ENCODE data around the gene AFF3. TPM values are rescaled to one million over a fixed set of nuclear protein-coding genes. Genes with fewer than 3 reads are reported as not detected.

Gene AFF3
- total and polyA plus RNA-seq, 10 donors: 6.0 to 92.2 (median 64.0) TPM

DNA sequence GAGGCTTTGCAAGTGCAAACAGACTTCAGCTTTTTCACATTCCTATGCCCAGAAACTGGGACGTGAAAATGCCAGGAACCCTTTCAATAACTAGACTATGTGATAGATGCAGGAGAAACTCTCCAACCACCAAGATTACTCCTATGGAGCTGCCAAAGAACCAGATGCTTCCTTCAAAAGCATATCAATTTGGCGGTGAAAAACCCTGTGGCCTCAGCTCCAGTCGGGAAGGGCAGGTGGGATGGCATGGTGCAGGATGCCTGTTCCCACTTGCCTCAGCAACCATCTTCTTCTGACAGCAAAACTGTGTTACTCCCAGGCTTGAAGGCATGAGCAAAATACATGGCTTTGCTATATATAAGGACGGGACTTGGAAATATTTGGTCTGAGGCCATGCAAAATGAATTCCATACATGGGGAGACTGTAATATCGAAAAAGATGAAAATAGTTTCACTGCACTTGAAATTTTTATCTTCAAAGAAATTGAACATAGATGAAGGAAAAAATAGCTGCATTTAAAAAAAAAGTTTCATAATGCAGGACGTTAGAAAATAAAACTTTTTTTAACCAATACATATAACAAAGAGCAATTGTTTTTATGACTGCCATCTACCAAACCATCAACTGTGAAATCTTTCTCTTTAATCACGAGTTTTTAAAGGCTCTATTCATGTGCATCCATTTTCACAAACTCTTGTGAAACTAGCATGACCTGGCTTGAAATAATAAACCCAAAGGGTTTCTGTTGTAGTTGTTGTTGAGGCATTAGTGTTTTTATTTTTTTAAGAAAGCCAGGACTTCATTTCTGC is 99.1 kb downstream of the AFF3 start:
- no peaks in the 10 kb centered on the region for H3K27me3 ChIP-seq (replicated peaks in 1 of 7)
- peaks cover 0 to 14% (median 0%) of the 10 kb centered on the region in 6 donors for H3K4me1 ChIP-seq
- no peaks in the 10 kb centered on the region for H3K36me3 ChIP-seq
- intact Hi-C loops (cut with DNase I; ENCODE audit: low total_unique reads): no loop called here
- H3K9me3 ChIP-seq: no peaks in the 10 kb centered on the region
- 79 to 88% (median 83%) methylated on average over 7 of the region's 7 CpGs for WGBS, 5 donors
- DNase-seq: no peak
- TF ChIP-seq POLR2A (IDR thresholded peaks at IDR 0.05): no peak
- TF ChIP-seq, protein P1, sequence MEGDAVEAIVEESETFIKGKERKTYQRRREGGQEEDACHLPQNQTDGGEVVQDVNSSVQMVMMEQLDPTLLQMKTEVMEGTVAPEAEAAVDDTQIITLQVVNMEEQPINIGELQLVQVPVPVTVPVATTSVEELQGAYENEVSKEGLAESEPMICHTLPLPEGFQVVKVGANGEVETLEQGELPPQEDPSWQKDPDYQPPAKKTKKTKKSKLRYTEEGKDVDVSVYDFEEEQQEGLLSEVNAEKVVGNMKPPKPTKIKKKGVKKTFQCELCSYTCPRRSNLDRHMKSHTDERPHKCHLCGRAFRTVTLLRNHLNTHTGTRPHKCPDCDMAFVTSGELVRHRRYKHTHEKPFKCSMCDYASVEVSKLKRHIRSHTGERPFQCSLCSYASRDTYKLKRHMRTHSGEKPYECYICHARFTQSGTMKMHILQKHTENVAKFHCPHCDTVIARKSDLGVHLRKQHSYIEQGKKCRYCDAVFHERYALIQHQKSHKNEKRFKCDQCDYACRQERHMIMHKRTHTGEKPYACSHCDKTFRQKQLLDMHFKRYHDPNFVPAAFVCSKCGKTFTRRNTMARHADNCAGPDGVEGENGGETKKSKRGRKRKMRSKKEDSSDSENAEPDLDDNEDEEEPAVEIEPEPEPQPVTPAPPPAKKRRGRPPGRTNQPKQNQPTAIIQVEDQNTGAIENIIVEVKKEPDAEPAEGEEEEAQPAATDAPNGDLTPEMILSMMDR (IDR thresholded peaks at IDR 0.05 in 8 of 11, conservative IDR thresholded peaks at IDR 0.05 in 3 of 11): no peak
- TF ChIP-seq POLR2AphosphoS5 (IDR thresholded peaks at IDR 0.05): no peak
- H3K27ac ChIP-seq: no peak overlapping the region
- H3K4me3 ChIP-seq: no peak overlapping the region

DNA sequence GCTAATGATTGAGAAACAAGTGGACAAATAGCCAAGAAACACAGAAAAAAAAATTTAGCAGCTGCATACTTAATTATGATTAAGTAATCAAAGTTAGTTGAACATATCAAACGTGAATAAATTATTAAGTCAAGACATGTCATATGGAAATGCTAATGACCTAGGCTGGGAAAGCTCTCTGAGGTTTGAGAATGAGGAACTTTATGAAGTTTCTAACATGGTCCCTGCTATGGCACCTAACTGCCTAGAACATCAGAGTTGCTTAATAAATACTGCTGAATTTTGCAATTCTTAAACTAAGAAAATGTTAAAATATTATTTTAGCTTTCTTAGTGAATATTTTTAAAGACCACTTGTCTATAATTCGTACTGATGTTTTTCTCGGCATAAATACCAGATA is 99.8 kb downstream of the AFF3 start:
- intact Hi-C loops (cut with DNase I; ENCODE audit: low total_unique reads): no loop called here
- WGBS, 5 donors: 54 to 75% (median 67%) methylated on average over 3 of the region's 3 CpGs

DNA sequence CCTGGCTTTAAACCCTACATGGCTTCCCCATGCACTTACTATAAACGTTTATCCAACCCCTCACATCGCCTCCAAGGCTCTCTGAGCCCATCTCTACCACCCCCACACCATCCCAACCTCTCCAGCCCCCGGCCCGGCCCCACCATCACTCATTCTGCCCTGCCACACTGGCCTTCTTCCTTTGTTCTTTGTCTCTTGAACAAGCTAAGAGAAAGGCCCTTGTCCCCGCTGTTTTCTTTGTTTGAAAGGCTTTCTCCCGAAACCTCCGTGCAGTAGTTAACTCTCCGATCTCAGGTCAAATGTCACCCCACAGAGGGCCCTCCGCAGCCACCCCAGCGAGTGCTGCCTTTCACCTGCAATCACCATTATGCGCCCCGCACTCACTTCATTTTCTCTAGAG is 100.4 kb downstream of the AFF3 start:
- no peaks in the 10 kb centered on the region for H3K27me3 ChIP-seq (replicated peaks in 1 of 7)
- peaks cover 0 to 14% (median 0%) of the 10 kb centered on the region in 6 donors for H3K4me1 ChIP-seq
- no peak overlapping the region for H3K27ac ChIP-seq
- no peak for DNase-seq
- WGBS, 5 donors: 75 to 94% (median 85%) methylated on average over 12 of the region's 12 CpGs
- H3K9me3 ChIP-seq: no peaks in the 10 kb centered on the region
- intact Hi-C loops (cut with DNase I; ENCODE audit: low total_unique reads): no loop called here
- H3K4me3 ChIP-seq: no peak overlapping the region
- no peaks in the 10 kb centered on the region for H3K36me3 ChIP-seq
- no peak for TF ChIP-seq POLR2AphosphoS5 (IDR thresholded peaks at IDR 0.05)
- TF ChIP-seq, protein P1 (IDR thresholded peaks at IDR 0.05 in 8 of 11, conservative IDR thresholded peaks at IDR 0.05 in 3 of 11): no peak
- no peak for TF ChIP-seq POLR2A (IDR thresholded peaks at IDR 0.05)

More for the DNA sequence above, 99.8 kb downstream of the AFF3 start:
- no peaks in the 10 kb centered on the region for H3K9me3 ChIP-seq
- H3K27ac ChIP-seq: no peak overlapping the region
- no peak overlapping the region for H3K4me3 ChIP-seq
- no peak for DNase-seq
- no peaks in the 10 kb centered on the region for H3K27me3 ChIP-seq (replicated peaks in 1 of 7)
- TF ChIP-seq, protein P1 (IDR thresholded peaks at IDR 0.05 in 8 of 11, conservative IDR thresholded peaks at IDR 0.05 in 3 of 11): no peak
- no peak for TF ChIP-seq POLR2A (IDR thresholded peaks at IDR 0.05)
- TF ChIP-seq POLR2AphosphoS5 (IDR thresholded peaks at IDR 0.05): no peak
- H3K4me1 ChIP-seq: peaks cover 0 to 14% (median 0%) of the 10 kb centered on the region in 6 donors
- H3K36me3 ChIP-seq: no peaks in the 10 kb centered on the region

DNA sequence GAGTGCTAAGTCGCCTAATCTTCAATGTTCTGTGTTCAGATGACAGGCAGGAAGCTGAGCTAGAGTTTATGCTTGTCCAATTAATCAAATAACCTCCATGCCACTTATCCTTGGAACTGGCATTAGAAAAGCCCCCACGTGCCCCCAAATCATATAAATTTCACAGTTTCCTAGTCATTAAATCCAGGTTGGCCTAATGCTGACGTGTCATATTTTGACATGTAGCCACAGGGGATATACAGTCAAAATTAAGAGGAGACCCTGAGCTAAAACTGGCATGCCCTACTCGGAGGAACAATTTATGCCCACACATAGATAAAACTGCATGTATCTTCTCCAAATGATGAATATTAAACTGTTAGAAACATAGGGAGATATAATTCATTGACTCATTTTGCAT is 101.0 kb downstream of the AFF3 start:
- TF ChIP-seq POLR2AphosphoS5 (IDR thresholded peaks at IDR 0.05) (no peak), POLR2A (IDR thresholded peaks at IDR 0.05) (no peak)
- TF ChIP-seq, protein P1 (IDR thresholded peaks at IDR 0.05 in 8 of 11, conservative IDR thresholded peaks at IDR 0.05 in 3 of 11): no peak
- Histone ChIP-seq H3K36me3 (no peaks in the 10 kb centered on the region), H3K4me3 (no peak overlapping the region), H3K4me1 (peaks cover 0 to 19% (median 0%) of the 10 kb centered on the region in 6 donors), H3K9me3 (no peaks in the 10 kb centered on the region), H3K27me3 (replicated peaks in 1 of 7) (no peaks in the 10 kb centered on the region), H3K27ac (no peak overlapping the region)
- intact Hi-C loops (cut with DNase I; ENCODE audit: low total_unique reads): no loop called here
- 82 to 91% (median 85%) methylated on average over 4 of the region's 4 CpGs for WGBS, 5 donors
- no peak for DNase-seq

Data from spleen (tissue), 11 donors.